A673 (cell line): ENCODE results near the gene DCUN1D3. TPM values are rescaled to one million over a fixed set of nuclear protein-coding genes. Genes with fewer than 3 reads are reported as not detected.

Experiments
- BruUV-seq: library from RNA; stranded (reverse); fragments of 400-500 nt; replicated peaks from 2 replicates; lab custom pipeline; 2021; lab: Mats Ljungman, UMichigan
- CTCF ChIA-PET: fragments of 300-600 bp; sonication (Branson Sonifier 250); formaldehyde crosslinking; loops from one replicate; lab custom pipeline; 2022; ENCODE audit warnings: antibody characterized with exemption; lab: Charles Lee
- POLR2A ChIA-PET: fragments of 300-600 bp; sonication (Branson Sonifier 250); formaldehyde crosslinking; loops from one replicate; lab custom pipeline; 2022; ENCODE audit warnings: antibody characterized with exemption; ENCODE audit not compliant: low non-redundant PET; lab: Charles Lee
- DNase-seq: peaks from one replicate; pipeline ENCODE4 v3.0.0-alpha.2; 2015; ENCODE audit warnings: low spot score
- H3K27ac ChIP-seq: fragments of 200-600 bp; sonication (generic); 2 replicates; pipeline ENCODE4 v1.5.1; 2016; ENCODE audit warnings: mixed run types, low read depth, mild to moderate bottlenecking, mixed read lengths, antibody characterized with exemption, low read length; ENCODE audit not compliant: poor library complexity, severe bottlenecking
- H3K27me3 ChIP-seq: fragments of 200-600 bp; sonication (generic); replicated peaks from 2 replicates; pipeline ENCODE4 v1.6.1; 2017; ENCODE audit warnings: mixed run types, low read depth, mild to moderate bottlenecking, mixed read lengths, antibody characterized with exemption, low read length; ENCODE audit not compliant: insufficient read depth, poor library complexity
- H3K36me3 ChIP-seq: fragments of 200-600 bp; sonication (generic); 2 replicates; pipeline ENCODE4 v1.6.1; 2016; ENCODE audit warnings: mixed run types, mild to moderate bottlenecking, mixed read lengths, antibody characterized with exemption, low read length; ENCODE audit not compliant: insufficient read depth, poor library complexity, severe bottlenecking
- H3K4me1 ChIP-seq: fragments of 200-600 bp; sonication (generic); 2 replicates; pipeline ENCODE4 v1.6.1; 2017; ENCODE audit warnings: mixed run types, mild to moderate bottlenecking, mixed read lengths, antibody characterized with exemption, low read length; ENCODE audit not compliant: insufficient read depth, poor library complexity, severe bottlenecking
- H3K4me3 ChIP-seq: fragments of 200-600 bp; sonication (generic); 2 replicates; pipeline ENCODE4 v1.5.1; 2016; ENCODE audit warnings: low read depth, mixed run types, mild to moderate bottlenecking, mixed read lengths, low read length; ENCODE audit not compliant: poor library complexity, severe bottlenecking
- H3K9me3 ChIP-seq: fragments of 200-600 bp; sonication (generic); 2 replicates; pipeline ENCODE4 v1.6.1; 2016; ENCODE audit warnings: mixed run types, low read depth, mild to moderate bottlenecking, mixed read lengths, antibody characterized with exemption, low read length; ENCODE audit not compliant: poor library complexity, severe bottlenecking
- EZH2 ChIP-seq: fragments of 200-600 bp; sonication (generic); IDR thresholded peaks from 2 replicates; pipeline ENCODE4 v1.6.1; 2017; ENCODE audit warnings: borderline replicate concordance, low read depth, mild to moderate bottlenecking, mixed read lengths, antibody characterized with exemption, low read length; ENCODE audit not compliant: poor library complexity, severe bottlenecking
- intact Hi-C: fragments of 100-400 bp; cut with micrococcal nuclease; formaldehyde crosslinking; loops from one replicate; pipeline ENCODE4 v1.10.0; 2022; ENCODE audit not compliant: unreplicated experiment
- total RNA-seq: library from RNA; stranded (reverse); gene quantifications from 2 replicates; pipeline ENCODE4 v1.2.3, GENCODE V29; 2021
- TF ChIP-seq, protein P1 (sequence below): fragments of 300-800, 200-600 bp; sonication (generic); conservative IDR thresholded peaks from 2 replicates; pipeline ENCODE4 v1.5.1; 2017; ENCODE audit warnings: low read depth, mild to moderate bottlenecking, antibody characterized with exemption, low read length, moderate library complexity, mixed read lengths

Gene DCUN1D3
- total RNA-seq, 1 experiment from 2014 or later, result 12.4 TPM

DNA sequence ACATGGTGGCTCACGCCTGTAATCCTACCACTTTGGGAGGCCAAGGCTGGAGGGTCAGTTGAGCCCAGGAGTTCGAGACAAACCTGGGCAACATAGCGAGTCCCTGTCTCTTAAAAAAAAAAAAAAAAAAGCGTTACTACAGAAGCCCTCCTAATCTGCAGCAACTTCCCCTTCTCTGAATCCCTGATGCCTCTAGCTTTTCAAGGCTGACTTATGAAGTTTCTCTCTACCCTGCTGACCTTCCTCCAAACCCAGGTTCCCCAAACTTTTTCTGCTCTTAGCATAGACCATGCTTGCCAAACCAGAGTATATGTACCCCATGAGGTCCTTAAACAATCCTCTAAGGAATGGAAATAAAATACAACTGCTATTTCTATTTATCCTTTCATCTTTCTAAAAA, 16.8 kb upstream of the DCUN1D3 start:
- no peak overlapping the region for H3K27ac ChIP-seq
- H3K9me3 ChIP-seq, result no peaks in the 10 kb centered on the region
- peaks cover 8% of the 10 kb centered on the region for H3K4me1 ChIP-seq
- no peaks in the 10 kb centered on the region for H3K27me3 ChIP-seq
- no peak for TF ChIP-seq EZH2
- TF ChIP-seq, protein P1, sequence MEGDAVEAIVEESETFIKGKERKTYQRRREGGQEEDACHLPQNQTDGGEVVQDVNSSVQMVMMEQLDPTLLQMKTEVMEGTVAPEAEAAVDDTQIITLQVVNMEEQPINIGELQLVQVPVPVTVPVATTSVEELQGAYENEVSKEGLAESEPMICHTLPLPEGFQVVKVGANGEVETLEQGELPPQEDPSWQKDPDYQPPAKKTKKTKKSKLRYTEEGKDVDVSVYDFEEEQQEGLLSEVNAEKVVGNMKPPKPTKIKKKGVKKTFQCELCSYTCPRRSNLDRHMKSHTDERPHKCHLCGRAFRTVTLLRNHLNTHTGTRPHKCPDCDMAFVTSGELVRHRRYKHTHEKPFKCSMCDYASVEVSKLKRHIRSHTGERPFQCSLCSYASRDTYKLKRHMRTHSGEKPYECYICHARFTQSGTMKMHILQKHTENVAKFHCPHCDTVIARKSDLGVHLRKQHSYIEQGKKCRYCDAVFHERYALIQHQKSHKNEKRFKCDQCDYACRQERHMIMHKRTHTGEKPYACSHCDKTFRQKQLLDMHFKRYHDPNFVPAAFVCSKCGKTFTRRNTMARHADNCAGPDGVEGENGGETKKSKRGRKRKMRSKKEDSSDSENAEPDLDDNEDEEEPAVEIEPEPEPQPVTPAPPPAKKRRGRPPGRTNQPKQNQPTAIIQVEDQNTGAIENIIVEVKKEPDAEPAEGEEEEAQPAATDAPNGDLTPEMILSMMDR, result no peak
- CTCF ChIA-PET, result interaction anchor here (0.5 kb wide), 1 partner anchor 270 kb away, joined by 4 read pairs; no protein-coding TSS in a partner anchor
- DNase-seq, result no peak
- H3K36me3 ChIP-seq, result no peaks in the 10 kb centered on the region
- POLR2A ChIA-PET, result no interaction called here
- BruUV-seq, result no TSS peak
- H3K4me3 ChIP-seq, result no peak overlapping the region
- intact Hi-C loops, result no loop called here

DNA sequence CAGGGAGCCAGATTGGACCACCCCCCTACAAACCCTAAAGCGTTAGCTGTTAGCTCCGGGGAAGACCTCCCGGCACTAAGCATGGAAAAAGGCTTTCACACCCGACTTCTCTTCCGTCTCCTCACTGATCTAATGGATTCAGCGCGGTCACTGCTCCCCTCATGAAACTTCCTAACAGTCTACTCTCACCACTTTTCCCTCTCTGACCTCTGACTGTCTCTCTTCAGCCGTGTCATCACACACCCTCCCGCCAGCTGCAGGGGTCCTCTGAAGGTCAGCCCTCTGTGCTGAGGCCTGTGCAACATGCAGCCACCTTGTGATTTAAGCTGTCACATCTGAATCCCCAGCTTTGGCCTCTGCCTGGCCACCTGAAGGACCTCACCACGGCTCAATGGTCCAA, 16.1 kb upstream of the DCUN1D3 start:
- Histone ChIP-seq H3K4me3 (no peak overlapping the region), H3K4me1 (peaks cover 11% of the 10 kb centered on the region), H3K9me3 (no peaks in the 10 kb centered on the region), H3K36me3 (no peaks in the 10 kb centered on the region), H3K27me3 (no peaks in the 10 kb centered on the region), H3K27ac (no peak overlapping the region)
- POLR2A ChIA-PET, result no interaction called here
- TF ChIP-seq EZH2, result no peak
- TF ChIP-seq, protein P1, result no peak
- intact Hi-C loops, result no loop called here
- CTCF ChIA-PET, result interaction anchor here (0.5 kb wide), 1 partner anchor 271 kb away, joined by 4 read pairs; no protein-coding TSS in a partner anchor
- DNase-seq, result no peak
- no TSS peak for BruUV-seq

DNA sequence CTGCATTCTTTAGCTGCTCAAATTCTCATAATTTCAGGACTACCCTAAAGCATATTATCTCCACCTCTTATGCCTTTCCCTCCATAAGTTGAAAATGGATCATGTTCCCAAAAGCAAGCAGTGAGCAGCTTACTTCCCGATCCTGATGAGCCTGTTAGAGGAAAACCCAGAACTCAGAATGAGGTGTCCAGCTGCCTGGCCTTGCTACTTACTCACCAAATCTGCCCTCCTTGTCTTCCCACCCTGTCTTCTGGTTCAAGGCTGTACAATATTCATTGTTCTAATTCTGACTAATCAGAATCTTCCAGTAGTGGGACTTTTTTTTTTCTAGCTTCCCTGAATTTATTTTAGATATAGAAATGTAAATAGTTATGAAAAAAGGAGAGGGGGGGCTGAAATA, 11.2 kb upstream of the DCUN1D3 start:
- H3K27me3 ChIP-seq, result no peaks in the 10 kb centered on the region
- no peaks in the 10 kb centered on the region for H3K9me3 ChIP-seq
- intact Hi-C loops, result no loop called here
- DNase-seq, result no peak
- no peak overlapping the region for H3K4me3 ChIP-seq
- no peaks in the 10 kb centered on the region for H3K36me3 ChIP-seq
- CTCF ChIA-PET, result no interaction called here
- no TSS peak for BruUV-seq
- TF ChIP-seq, protein P1, result no peak
- no peak for TF ChIP-seq EZH2
- H3K27ac ChIP-seq, result no peak overlapping the region
- H3K4me1 ChIP-seq, result peaks cover 7% of the 10 kb centered on the region
- POLR2A ChIA-PET, result interaction anchor here (0.7 kb wide), 1 partner anchor 36 kb away, joined by 3 read pairs; no protein-coding TSS in a partner anchor
